Measurements from ENCODE around the gene MEX3B.

Gene MEX3B

GRCh38 chr15:82051664-82052063 lies 5.8 kb upstream of the MEX3B start:
- TF ChIP-seq CTCF (IDR thresholded peaks at IDR 0.05; ENCODE audit: insufficient read depth, low read depth, low read length, missing control alignments): no peak
- no peak overlapping the region for H3K4me3 ChIP-seq (ENCODE audit: low read length)
- DNase-seq (ENCODE audit: low read depth): no peak

- DNase-seq (ENCODE audit: low read depth): no peak
- no peak overlapping the region for H3K4me3 ChIP-seq (ENCODE audit: low read length)
- TF ChIP-seq CTCF (IDR thresholded peaks at IDR 0.05; ENCODE audit: insufficient read depth, low read depth, low read length, missing control alignments): no peak
These were observed 3.0 kb upstream of the MEX3B start for GRCh38 chr15:82048811-82049210.

- peak overlapping the region; percentile 40 for H3K4me3 ChIP-seq (ENCODE audit: low read length)
- peak; percentile 54 for DNase-seq (ENCODE audit: low read depth)
These were observed 1.9 kb upstream of the MEX3B start for GRCh38 chr15:82047453-82048400.

GRCh38 chr15:82046666-82047452 lies 1.0 kb upstream of the MEX3B start:
- peak; percentile 42 for TF ChIP-seq CTCF (IDR thresholded peaks at IDR 0.05; ENCODE audit: insufficient read depth, low read depth, low read length, missing control alignments)
- DNase-seq (ENCODE audit: low read depth): peak; percentile 88
- H3K4me3 ChIP-seq (ENCODE audit: low read length): peak overlapping the region; percentile 58

More at GRCh38 chr15:82047453-82048400, 1.9 kb upstream of the MEX3B start:
- no peak for TF ChIP-seq CTCF (IDR thresholded peaks at IDR 0.05; ENCODE audit: insufficient read depth, low read depth, low read length, missing control alignments)

- no peak for TF ChIP-seq CTCF (IDR thresholded peaks at IDR 0.05; ENCODE audit: insufficient read depth, low read depth, low read length, missing control alignments)
- DNase-seq (ENCODE audit: low read depth): peak; percentile 43
- peak overlapping the region; percentile 58 for H3K4me3 ChIP-seq (ENCODE audit: low read length)
These were observed 483 bp downstream of the MEX3B start for GRCh38 chr15:82045179-82045891.

- peak overlapping the region; percentile 58 for H3K4me3 ChIP-seq (ENCODE audit: low read length)
- TF ChIP-seq CTCF (IDR thresholded peaks at IDR 0.05; ENCODE audit: insufficient read depth, low read depth, low read length, missing control alignments): no peak
- DNase-seq (ENCODE audit: low read depth): peak; percentile 40
These were observed 1.2 kb downstream of the MEX3B start for GRCh38 chr15:82044373-82045178.

All from epithelial cell of esophagus (primary cell).